Measurements from ENCODE around the gene HPSE2.
"Not testable (repeated sequence)": the region's sequence is repeated elsewhere in the genome, so short reads cannot be mapped to it uniquely, and the experiment has no call there.

HPSE2 gene

DNA sequence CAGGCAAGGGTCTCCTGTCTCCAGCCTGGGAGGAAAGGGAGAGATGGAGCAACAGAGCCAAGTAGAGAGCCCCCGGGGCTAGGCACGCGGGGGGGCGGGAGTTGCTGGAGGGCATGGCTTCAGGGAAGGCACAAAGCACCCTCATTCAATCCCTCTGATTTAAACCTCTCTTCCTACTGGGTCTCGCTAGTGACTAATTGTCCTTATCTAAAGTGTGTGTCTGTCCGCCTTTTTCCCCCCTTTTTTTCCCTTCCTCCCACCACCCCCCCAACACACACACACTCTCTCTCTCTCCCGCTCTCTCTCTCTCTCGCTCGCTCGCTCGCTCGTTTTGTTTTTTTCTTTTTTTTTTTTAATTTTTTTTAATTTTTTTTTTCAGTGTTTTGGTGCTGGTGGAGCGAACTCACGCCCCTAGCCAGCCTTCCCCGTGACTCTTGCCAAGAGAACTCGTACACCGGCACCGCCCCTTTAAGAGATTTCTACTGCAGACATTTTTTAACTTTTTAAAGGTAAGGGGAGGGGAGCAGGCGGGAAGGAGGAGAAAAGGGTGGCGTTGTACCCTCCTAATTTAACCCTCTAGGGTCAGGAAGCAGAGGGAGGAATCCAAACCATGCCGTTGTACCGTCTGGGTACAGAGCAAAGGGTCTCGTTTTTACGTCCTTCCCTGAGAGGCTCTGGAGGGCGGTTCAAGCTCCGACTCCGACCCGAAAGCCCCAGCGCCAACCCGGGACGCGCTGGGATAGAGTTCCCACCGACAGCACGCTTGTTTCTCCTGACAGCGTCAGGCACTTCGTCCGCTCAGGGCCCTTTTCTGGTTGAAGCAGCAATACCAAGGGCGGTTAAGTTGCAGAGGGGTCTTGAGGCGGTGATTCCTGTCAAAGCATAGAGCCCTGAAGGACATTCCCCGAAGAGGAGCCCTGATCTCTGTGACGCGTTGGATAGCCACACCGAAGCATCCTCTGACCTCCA, at the start of gene HPSE2:
HPSE2 (minus strand) TSS at position 195 of the 969 bp plus-strand sequence.
- no peak for DNase-seq (ENCODE audit: low read depth)

DNA sequence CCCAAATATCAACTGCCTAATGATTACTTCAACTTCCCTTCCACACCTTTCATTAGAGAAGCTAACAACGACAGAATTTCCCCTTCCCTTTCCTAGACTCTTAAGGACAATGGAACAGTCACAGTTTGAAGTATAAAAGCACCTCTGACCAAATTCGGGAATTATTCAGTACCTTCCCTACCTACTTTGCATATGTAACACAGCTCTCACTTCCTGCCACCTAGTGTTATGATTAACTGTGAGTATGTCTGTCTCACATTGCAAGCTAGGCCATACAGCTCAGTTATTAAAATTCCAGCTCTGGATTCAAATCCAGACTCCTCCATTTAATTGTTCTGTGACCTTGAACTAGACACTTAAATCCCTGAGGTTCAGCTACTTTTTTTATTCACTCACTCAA, 44.8 kb upstream of the HPSE2 start:
- no peak for DNase-seq (ENCODE audit: low read depth)

GRCh38 chr10:99279626-99280111, 44.0 kb upstream of the HPSE2 start:
- no peak for DNase-seq (ENCODE audit: low read depth)

GRCh38 chr10:99276848-99277486, 41.3 kb upstream of the HPSE2 start:
- DNase-seq (ENCODE audit: low read depth): no peak

- no peak for DNase-seq (ENCODE audit: low read depth)
Observed at GRCh38 chr10:99266383-99266782, 30.7 kb upstream of the HPSE2 start.

DNA sequence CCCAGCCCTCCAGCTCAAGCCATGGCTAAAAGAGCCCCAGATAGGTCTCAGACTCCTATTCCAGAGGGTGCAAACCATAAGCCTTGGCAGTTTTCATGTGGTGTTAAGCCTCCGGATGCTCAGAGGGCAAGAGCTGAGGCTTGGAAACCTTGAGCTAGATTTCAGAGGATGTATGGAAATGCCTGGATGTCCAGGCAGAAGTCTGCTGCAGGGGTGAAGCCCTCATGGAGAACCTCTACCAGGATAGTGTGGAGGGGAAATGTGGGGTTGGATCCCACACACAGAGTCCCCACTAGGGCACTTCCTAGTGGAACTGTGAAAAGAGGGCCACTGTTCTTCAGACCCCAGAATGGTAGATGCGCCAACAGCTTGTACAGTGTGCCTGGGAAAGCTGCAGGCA, 13.2 kb upstream of the HPSE2 start:
- no peak for DNase-seq (ENCODE audit: low read depth)

DNA sequence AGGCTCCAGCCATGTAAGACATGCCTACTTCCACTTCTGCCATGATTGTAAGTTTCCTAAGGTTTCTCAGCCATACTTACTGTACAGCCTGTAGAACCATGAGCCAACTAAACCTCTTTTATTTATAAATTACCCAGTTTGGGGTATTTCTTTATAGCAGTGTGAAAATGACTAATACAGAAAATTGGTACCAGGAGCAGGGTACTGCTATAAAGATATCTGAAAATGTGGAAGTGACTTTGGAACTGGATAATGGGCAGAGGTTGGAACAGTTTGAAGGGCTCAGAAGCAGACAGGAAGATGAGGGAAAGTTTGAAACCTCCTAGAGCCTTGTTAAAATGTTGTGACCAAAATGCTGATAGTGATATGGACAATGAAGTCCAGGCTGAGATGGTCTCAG, 12.2 kb upstream of the HPSE2 start:
- not testable (repeated sequence) for DNase-seq (ENCODE audit: low read depth)

DNA sequence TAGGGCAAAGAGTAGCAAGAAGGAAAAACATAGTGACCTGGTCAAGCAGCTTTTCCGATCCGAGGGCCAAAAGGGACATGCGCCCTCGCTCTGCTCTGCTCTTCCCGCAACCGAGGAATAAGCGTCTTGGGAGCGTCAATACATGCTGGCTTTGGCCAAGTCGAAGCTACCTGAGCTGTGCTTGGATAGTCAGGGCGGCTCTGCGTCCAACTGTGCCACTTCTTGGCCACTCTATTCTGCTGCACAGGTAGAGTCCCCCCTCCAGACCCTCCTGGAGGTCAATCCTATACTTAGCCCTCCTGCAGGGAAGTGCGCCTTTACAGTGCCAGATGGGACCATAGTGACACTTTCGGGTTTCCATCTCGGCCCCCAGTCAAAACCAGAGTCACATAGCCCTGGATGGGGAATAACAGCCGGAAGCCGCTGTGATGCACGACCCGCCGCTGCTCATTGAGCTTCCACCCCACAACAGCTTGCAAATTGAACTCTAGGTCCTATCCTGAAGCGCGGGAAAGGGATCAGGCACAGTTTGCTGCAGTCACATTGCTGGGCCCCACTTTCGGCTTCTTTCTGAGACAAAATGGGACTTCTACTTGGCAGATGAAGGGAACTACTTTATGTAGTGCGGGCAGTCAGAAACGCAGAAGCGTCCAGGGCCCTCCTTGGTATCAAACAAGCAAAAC, 1.1 kb upstream of the HPSE2 start:
- DNase-seq (ENCODE audit: low read depth): no peak

GRCh38 chr10:99234791-99235657, 628 bp downstream of the HPSE2 start:
- no peak for DNase-seq (ENCODE audit: low read depth)

DNA sequence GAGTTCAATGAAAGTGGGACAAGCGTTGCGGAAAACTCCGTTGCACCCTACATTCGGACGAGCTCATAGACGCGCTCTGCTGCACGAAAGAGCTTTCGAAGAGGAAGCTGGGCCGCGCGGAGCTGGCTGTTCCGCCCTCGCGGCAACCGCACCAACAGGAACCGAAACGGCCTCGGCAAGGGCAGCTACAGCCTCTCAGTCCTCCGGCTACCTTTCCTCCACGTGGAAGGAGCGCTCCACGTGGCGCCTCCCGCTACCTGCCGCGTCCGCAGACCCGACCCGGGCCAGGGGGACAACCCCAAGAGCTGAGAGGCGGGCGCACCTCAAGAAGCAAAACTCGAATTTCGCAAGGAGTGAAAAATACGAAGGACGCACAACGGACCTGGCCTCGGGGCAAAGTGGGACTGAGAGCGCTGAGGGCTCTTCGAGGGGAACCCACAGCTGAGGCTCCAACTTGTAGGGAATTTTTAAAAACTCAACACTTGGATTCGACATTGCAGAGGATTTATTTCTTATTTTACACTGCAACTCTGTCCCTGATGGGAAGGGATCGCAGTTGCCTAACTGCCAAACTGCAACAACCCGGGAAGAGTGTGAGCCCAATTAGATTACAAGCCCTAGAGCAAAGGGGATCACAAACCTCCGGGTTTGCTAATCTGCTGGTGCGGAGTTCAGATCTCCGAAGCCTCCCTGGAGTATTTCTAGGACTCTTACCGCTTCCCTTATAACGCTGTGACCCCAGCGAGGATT, 1.4 kb downstream of the HPSE2 start:
- no peak for DNase-seq (ENCODE audit: low read depth)

- no peak for DNase-seq (ENCODE audit: low read depth)
Observed at GRCh38 chr10:99233689-99234037, 2.0 kb downstream of the HPSE2 start.

GRCh38 chr10:99233000-99233688, 2.5 kb downstream of the HPSE2 start:
- DNase-seq (ENCODE audit: low read depth): no peak

GRCh38 chr10:99232360-99232999, 3.2 kb downstream of the HPSE2 start:
- DNase-seq (ENCODE audit: low read depth): no peak

- DNase-seq (ENCODE audit: low read depth): no peak
Observed at GRCh38 chr10:99224766-99225165, 10.9 kb downstream of the HPSE2 start.

DNA sequence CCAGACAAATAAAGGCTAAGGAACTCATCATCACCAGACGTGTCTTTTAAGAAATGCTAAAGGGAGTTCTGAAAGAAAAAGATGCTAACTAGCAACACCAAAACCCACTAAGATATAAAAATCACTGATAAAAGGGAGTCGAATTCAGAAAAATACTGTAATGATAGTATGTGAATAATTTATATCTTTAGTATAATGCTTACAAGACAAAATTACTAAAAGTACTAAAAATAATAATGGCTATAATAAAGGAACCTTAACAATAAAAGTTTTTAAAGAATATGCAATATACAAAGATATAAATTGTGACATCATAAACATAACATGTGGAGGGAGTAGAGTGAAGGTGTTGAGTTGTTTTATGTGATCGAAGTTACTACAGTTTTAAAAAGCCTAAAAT, 28.3 kb downstream of the HPSE2 start:
- no peak for DNase-seq (ENCODE audit: low read depth)

- DNase-seq (ENCODE audit: low read depth): no peak
Observed at GRCh38 chr10:99203310-99203709, 32.3 kb downstream of the HPSE2 start.

- DNase-seq (ENCODE audit: low read depth): no peak
Observed at GRCh38 chr10:99172950-99173349, 62.7 kb downstream of the HPSE2 start.

GRCh38 chr10:99172128-99172738, 63.4 kb downstream of the HPSE2 start:
- no peak for DNase-seq (ENCODE audit: low read depth)

GRCh38 chr10:99170116-99170675, 65.5 kb downstream of the HPSE2 start:
- DNase-seq (ENCODE audit: low read depth): no peak
